Measurements from ENCODE around the gene KIAA0232. TPM values are rescaled to one million over a fixed set of nuclear protein-coding genes. Genes with fewer than 3 reads are reported as not detected.

The KIAA0232 gene
- total RNA-seq, 4 donors from 2014 or later = 39.4 to 66.6 (median 47.1) TPM

DNA sequence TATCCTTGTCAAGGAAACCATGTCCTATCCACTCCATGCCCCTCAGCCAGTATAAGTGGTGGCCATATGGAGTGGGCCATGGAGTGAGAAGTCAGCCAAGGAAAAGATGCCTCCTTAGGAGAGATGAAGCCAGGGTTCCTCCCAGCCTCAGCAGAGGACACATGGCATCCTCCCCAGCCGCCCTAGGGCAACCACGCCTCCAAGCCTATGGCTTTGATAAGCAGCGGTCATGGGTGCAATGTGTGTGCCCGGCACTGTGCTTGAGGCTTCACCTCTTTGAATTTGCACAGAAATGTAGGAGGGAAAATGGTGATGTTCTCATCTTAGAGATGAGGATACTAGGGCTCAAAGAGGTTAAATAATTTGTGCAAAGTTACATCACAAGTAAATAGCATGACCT lies 92.5 kb downstream of the KIAA0232 start:
- TF ChIP-seq EP300 (IDR thresholded peaks at IDR 0.05) (no peak), POLR2A (IDR thresholded peaks at IDR 0.05) (no peak), POLR2AphosphoS5 (IDR thresholded peaks at IDR 0.05) (no peak)
- TF ChIP-seq, protein P1, sequence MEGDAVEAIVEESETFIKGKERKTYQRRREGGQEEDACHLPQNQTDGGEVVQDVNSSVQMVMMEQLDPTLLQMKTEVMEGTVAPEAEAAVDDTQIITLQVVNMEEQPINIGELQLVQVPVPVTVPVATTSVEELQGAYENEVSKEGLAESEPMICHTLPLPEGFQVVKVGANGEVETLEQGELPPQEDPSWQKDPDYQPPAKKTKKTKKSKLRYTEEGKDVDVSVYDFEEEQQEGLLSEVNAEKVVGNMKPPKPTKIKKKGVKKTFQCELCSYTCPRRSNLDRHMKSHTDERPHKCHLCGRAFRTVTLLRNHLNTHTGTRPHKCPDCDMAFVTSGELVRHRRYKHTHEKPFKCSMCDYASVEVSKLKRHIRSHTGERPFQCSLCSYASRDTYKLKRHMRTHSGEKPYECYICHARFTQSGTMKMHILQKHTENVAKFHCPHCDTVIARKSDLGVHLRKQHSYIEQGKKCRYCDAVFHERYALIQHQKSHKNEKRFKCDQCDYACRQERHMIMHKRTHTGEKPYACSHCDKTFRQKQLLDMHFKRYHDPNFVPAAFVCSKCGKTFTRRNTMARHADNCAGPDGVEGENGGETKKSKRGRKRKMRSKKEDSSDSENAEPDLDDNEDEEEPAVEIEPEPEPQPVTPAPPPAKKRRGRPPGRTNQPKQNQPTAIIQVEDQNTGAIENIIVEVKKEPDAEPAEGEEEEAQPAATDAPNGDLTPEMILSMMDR (IDR thresholded peaks at IDR 0.05) = no peak

DNA sequence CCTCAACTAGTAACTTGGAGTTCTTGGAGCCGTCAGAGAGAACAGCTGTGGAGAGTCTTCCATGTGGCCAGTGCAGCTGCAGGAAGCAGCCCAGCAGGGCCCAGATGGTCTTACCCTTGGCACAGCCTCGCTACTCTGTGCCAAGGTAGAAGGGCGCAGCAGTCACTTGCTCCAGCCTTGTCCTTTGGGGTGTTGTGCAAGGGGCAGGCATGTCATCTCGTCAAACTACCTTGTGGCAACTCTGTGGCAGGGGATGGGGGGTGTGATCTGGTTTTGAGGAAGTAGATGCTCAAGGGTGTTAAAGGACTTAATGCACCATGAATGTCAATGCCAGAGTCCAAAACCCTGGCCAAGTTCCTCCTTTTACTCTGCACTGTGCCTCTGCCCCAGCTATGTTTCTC lies 92.9 kb downstream of the KIAA0232 start:
- no CpG with 5 or more reads among the region's 4 CpGs for WGBS, 2 donors (ENCODE audit: low coverage in 1 of 2)
- TF ChIP-seq POLR2AphosphoS5 (IDR thresholded peaks at IDR 0.05) = no peak
- no peak for TF ChIP-seq EP300 (IDR thresholded peaks at IDR 0.05)
- TF ChIP-seq, protein P1 (IDR thresholded peaks at IDR 0.05) = no peak
- no peak for TF ChIP-seq POLR2A (IDR thresholded peaks at IDR 0.05)
- peak; percentile 62 for ATAC-seq

More for the DNA sequence above, 92.5 kb downstream of the KIAA0232 start:
- no peak overlapping the region for H3K4me3 ChIP-seq
- H3K9me3 ChIP-seq = no peaks in the 10 kb centered on the region
- ATAC-seq = no peak
- H3K27ac ChIP-seq = no peak overlapping the region
- peaks cover 0 to 38% (median 0%) of the 10 kb centered on the region in 3 donors for H3K4me1 ChIP-seq
- 86 to 90% methylated on average over 2 to 3 of the region's 4 CpGs for WGBS, 2 donors (ENCODE audit: low coverage in 1 of 2)
- peaks cover 0 to 87% of the 10 kb centered on the region in 2 donors for H3K36me3 ChIP-seq
- H3K27me3 ChIP-seq = no peaks in the 10 kb centered on the region

DNA sequence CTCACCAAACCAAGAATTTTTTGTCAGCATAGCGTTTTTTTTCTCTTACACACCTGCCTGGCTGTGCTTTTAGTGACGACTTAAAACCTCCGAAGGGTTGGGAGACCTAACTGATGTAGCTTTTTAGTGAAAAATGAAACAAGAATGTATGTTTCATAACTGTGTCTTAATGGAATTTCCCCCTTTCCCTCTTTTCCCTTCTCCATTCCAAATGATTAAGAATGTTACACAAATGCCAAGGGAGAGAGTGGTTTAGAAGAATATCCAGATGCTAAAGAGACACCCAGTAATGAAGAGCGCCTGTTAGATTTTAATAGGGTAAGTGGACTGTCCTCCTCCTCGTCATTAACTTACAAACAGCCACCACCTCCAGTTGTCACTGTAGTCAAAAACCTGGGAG lies 93.9 kb downstream of the KIAA0232 start:
- Histone ChIP-seq H3K27ac (no peak overlapping the region), H3K27me3 (no peaks in the 10 kb centered on the region), H3K4me1 (peaks cover 0 to 31% (median 0%) of the 10 kb centered on the region in 3 donors), H3K9me3 (no peaks in the 10 kb centered on the region), H3K36me3 (peaks cover 0 to 96% of the 10 kb centered on the region in 2 donors), H3K4me3 (no peak overlapping the region)
- ATAC-seq = no peak
- TF ChIP-seq POLR2A (IDR thresholded peaks at IDR 0.05) (no peak), EP300 (IDR thresholded peaks at IDR 0.05) (no peak), POLR2AphosphoS5 (IDR thresholded peaks at IDR 0.05) (no peak)
- TF ChIP-seq, protein P1 (IDR thresholded peaks at IDR 0.05) = no peak
- 51 to 72% methylated on average over 3 to 5 of the region's 5 CpGs for WGBS, 2 donors (ENCODE audit: low coverage in 1 of 2)

More for the DNA sequence above, 92.9 kb downstream of the KIAA0232 start:
- Histone ChIP-seq H3K4me1 (peaks cover 0 to 34% (median 0%) of the 10 kb centered on the region in 3 donors), H3K4me3 (no peak overlapping the region), H3K9me3 (no peaks in the 10 kb centered on the region), H3K27ac (no peak overlapping the region), H3K36me3 (peaks cover 0 to 91% of the 10 kb centered on the region in 2 donors), H3K27me3 (no peaks in the 10 kb centered on the region)

DNA sequence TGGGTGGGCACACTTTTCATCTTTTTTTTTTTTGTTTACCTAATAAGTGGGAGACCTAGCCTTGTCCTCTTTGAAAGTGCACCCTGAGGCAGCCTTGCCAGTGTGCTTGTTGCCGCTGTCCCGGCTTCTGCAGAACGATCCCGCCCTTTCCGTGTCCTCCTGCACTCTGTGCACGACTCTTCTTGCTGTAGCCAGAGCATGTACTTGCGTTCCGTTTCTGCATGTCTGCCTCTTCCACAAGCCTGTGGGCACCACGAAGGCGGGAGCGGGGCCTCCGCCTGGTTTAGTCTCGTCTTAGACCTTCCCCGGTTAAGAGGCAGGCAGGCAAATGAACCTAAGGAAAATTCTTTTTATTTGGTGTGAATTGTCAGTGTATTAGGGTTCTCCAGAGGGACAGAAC lies 94.5 kb downstream of the KIAA0232 start:
- peaks cover 0 to 96% of the 10 kb centered on the region in 2 donors for H3K36me3 ChIP-seq
- WGBS, 2 donors (ENCODE audit: low coverage in 1 of 2) = 85 to 86% methylated on average over 6 to 8 of the region's 14 CpGs
- TF ChIP-seq, protein P1 (IDR thresholded peaks at IDR 0.05) = no peak
- TF ChIP-seq POLR2A (IDR thresholded peaks at IDR 0.05) (no peak), EP300 (IDR thresholded peaks at IDR 0.05) (no peak), POLR2AphosphoS5 (IDR thresholded peaks at IDR 0.05) (no peak)

DNA sequence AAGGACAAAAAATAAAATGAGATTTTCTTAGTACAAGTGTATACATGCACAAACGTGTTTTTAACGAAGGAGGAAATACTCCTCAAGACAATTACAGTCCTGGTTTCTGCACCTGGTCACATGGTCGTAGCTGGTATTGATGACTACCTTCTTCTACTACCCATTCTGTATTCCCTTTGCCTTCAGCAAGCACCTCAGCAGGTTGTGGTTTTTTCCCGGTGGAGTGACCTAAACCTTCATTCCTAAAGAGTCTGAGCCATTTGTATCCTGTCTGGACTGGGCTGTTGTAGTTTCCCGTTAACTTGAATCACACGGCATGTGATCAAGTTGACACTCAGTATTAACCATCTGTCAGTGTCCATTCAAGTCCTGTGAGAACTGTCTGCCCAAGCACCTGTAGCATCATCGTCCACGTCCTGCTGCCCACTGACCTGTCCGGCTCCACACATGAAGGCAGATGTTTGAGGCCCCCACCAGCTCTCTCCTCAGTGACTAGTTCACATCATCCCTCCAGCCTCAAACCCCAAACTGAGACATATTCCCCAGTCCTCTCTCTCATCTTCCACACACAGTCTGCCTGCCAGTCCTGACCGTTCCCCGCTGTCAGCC lies 96.0 kb downstream of the KIAA0232 start:
- Histone ChIP-seq H3K4me1 (peaks cover 0 to 26% (median 0%) of the 10 kb centered on the region in 3 donors), H3K9me3 (no peaks in the 10 kb centered on the region), H3K27me3 (no peaks in the 10 kb centered on the region), H3K27ac (no peak overlapping the region), H3K4me3 (no peak overlapping the region), H3K36me3 (peaks cover 0 to 96% of the 10 kb centered on the region in 2 donors)
- no peak for ATAC-seq
- 66 to 78% methylated on average over 2 to 11 of the region's 11 CpGs for WGBS, 2 donors (ENCODE audit: low coverage in 1 of 2)
- TF ChIP-seq EP300 (IDR thresholded peaks at IDR 0.05) (no peak), POLR2A (IDR thresholded peaks at IDR 0.05) (no peak)
- TF ChIP-seq, protein P1 (IDR thresholded peaks at IDR 0.05) = no peak

More for the DNA sequence above, 94.5 kb downstream of the KIAA0232 start:
- no peak overlapping the region for H3K27ac ChIP-seq
- peaks cover 0 to 31% (median 0%) of the 10 kb centered on the region in 3 donors for H3K4me1 ChIP-seq
- no peak overlapping the region for H3K4me3 ChIP-seq
- no peaks in the 10 kb centered on the region for H3K9me3 ChIP-seq
- no peaks in the 10 kb centered on the region for H3K27me3 ChIP-seq
- no peak for ATAC-seq

Data from gastroesophageal sphincter (tissue), 4 donors.